Stomach (tissue), 9 donors: ENCODE measurements around the gene DUSP6. TPM values are rescaled to one million over a fixed set of nuclear protein-coding genes. Genes with fewer than 3 reads are reported as not detected.

Source experiments
- DNase-seq, 2 donors: peaks; one replicate each; pipeline versions ENCODE4 v3.0.0 to v3.0.0-alpha.2; 2013 to 2019
- H3K27ac ChIP-seq, 5 donors: fragments of 200-600 bp in 4 of 5; sonication (generic) in 4 of 5; one replicate each; pipeline ENCODE4 v1.5.1; 2013 to 2019; ENCODE audit warnings: mild to moderate bottlenecking in 1 of 5, moderate library complexity in 1 of 5
- H3K27me3 ChIP-seq, 3 donors: fragments of 200-600 bp; sonication (generic); one replicate each; pipeline ENCODE4 v1.5.1; 2017 to 2019; ENCODE audit warnings: mixed run types in 1 of 3
- H3K36me3 ChIP-seq, 4 donors: fragments of 200-600 bp; sonication (generic); 1 replicate in 3 of 4; 2 replicates in 1 of 4; pipeline ENCODE4 v1.5.1; 2016 to 2019
- H3K4me1 ChIP-seq, 4 donors: fragments of 200-600 bp; sonication (generic); one replicate each; pipeline ENCODE4 v1.5.1; 2016 to 2019
- H3K4me3 ChIP-seq, 4 donors: fragments of 200-600 bp; sonication (generic) in 3 of 4; one replicate each; pipeline ENCODE4 v1.5.1; 2016 to 2019; ENCODE audit warnings: mild to moderate bottlenecking in 1 of 4
- H3K9me3 ChIP-seq, 4 donors: fragments of 200-600 bp; sonication (generic); one replicate each; pipeline ENCODE4 v1.5.1; 2016 to 2019
- CTCF ChIP-seq, 7 experiments: fragments of 450-650 bp in 4 of 7; fragments of 200-600 bp in 3 of 7; sonication (generic) in 3 of 7; IDR thresholded peaks; one replicate each; pipeline ENCODE4 v1.5.1; 2016 to 2019; ENCODE audit warnings: antibody characterized with exemption in 7 of 7, control low read depth in 2 of 7, mild to moderate bottlenecking in 1 of 7
- EP300 ChIP-seq: sonication (generic); formaldehyde crosslinking; IDR thresholded peaks from one replicate; pipeline ENCODE4 v1.6.1; 2017; ENCODE audit warnings: antibody characterized with exemption
- POLR2A ChIP-seq, 4 donors: fragments of 450-650 bp; IDR thresholded peaks; one replicate each; pipeline ENCODE4 v1.6.1; 2016; ENCODE audit warnings: antibody characterized with exemption in 4 of 4, control low read depth in 2 of 4, mild to moderate bottlenecking in 1 of 4, moderate library complexity in 1 of 4
- POLR2AphosphoS5 ChIP-seq, 3 donors: sonication (generic); formaldehyde crosslinking; IDR thresholded peaks; one replicate each; pipeline ENCODE4 v1.6.1; 2016; ENCODE audit warnings: antibody characterized with exemption in 3 of 3
- WGBS, 5 donors: extraction: QIAGEN DNeasy Blood & Tissue Kit in 3 of 5; methylation state at CpG; one replicate each; pipeline versions ENCODE4 v1.1.5 to v1.1.7; 2013 to 2018; 5-methylcytosine and 5-hydroxymethylcytosine counted together
- intact Hi-C: fragments of 100-400 bp; cut with DNase I; formaldehyde crosslinking; loops from one replicate; pipeline ENCODE4 v1.15.1; 2023; ENCODE audit warnings: low total_unique reads
- polyA plus RNA-seq, 3 donors: library from polyadenylated mRNA; stranded (reverse); fragments of 200-250 nt; gene quantifications; one replicate each; pipeline ENCODE4 v1.2.3, GENCODE V29; 2013
- total RNA-seq, 5 donors: library from RNA; depleted of rRNA; stranded (reverse); fragments of >200 nt; gene quantifications; one replicate each; pipeline versions ENCODE4 v1.1.0 to v1.2.3, GENCODE V29; 2014 to 2016
- donor health status: healthy with polysubstance abuse.
- donor health status: Bipolar disorder and iron deficiency.
- donor health status: healthy.

DUSP6 gene
- total and polyA plus RNA-seq, 8 donors = 11.3 to 105 (median 27.6) TPM

GRCh38 chr12:89363582-89363981 is 11.3 kb upstream of the DUSP6 start:
- Histone ChIP-seq H3K4me1 (peaks cover 0 to 8% (median 0%) of the 10 kb centered on the region in 4 donors), H3K9me3 (no peaks in the 10 kb centered on the region), H3K27ac (no peak overlapping the region), H3K27me3 (no peaks in the 10 kb centered on the region), H3K4me3 (no peak overlapping the region), H3K36me3 (peaks cover 0 to 7% (median 2%) of the 10 kb centered on the region in 4 donors)
- DNase-seq = no peak
- TF ChIP-seq EP300 (no peak), POLR2A (IDR thresholded peaks at IDR 0.05) (no peak), CTCF (IDR thresholded peaks at IDR 0.05) (no peak), POLR2AphosphoS5 (IDR thresholded peaks at IDR 0.05) (no peak)
- intact Hi-C loops = loop anchor here (10.0 kb wide), 1 partner anchor 91 kb away; no protein-coding TSS in a partner anchor

DNA sequence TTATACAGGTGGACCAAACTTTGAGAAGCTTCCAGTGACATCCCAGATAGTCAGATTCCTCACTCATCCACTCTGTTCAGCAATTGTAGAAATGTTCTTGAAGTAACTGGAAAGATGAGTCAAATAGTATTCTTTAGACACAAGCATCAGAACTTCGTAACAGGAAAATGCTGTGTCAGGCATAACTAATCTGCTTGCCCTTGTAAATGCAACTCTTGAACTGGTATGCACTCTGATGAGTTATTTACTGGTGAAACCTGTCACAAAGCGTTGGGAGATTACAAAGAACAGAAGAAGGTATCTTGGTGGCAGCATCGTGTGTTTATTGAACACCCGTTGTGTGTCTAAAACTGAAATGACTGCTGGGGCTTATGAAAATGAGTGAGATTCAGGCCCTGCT is 10.8 kb upstream of the DUSP6 start:
- no peaks in the 10 kb centered on the region for H3K27me3 ChIP-seq
- no peaks in the 10 kb centered on the region for H3K9me3 ChIP-seq
- H3K4me1 ChIP-seq = peaks cover 0 to 8% (median 0%) of the 10 kb centered on the region in 4 donors
- DNase-seq = no peak
- no peak overlapping the region for H3K4me3 ChIP-seq
- H3K27ac ChIP-seq = no peak overlapping the region
- TF ChIP-seq POLR2A (IDR thresholded peaks at IDR 0.05) = no peak
- TF ChIP-seq POLR2AphosphoS5 (IDR thresholded peaks at IDR 0.05) = no peak
- TF ChIP-seq EP300 = no peak
- TF ChIP-seq CTCF (IDR thresholded peaks at IDR 0.05) = no peak
- peaks cover 0 to 7% (median 2%) of the 10 kb centered on the region in 4 donors for H3K36me3 ChIP-seq
- WGBS, 5 donors = 79 to 85% (median 81%) methylated on average over 4 of the region's 4 CpGs
- intact Hi-C loops = loop anchor here (10.0 kb wide), 1 partner anchor 92 kb away; no protein-coding TSS in a partner anchor

- Histone ChIP-seq H3K9me3 (no peaks in the 10 kb centered on the region), H3K4me1 (peaks cover 10 to 37% (median 16%) of the 10 kb centered on the region in 4 donors), H3K27ac (no peak overlapping the region), H3K36me3 (peaks cover 0 to 7% (median 2%) of the 10 kb centered on the region in 4 donors), H3K4me3 (no peak overlapping the region), H3K27me3 (no peaks in the 10 kb centered on the region)
- 88 to 99% (median 94%) methylated on average over 3 of the region's 3 CpGs for whole genome bisulfite sequencing, 5 donors
- DNase-seq = no peak
- intact Hi-C loops = loop anchor here (10.0 kb wide), 1 partner anchor 95 kb away; no protein-coding TSS in a partner anchor
- TF ChIP-seq CTCF (IDR thresholded peaks at IDR 0.05) (no peak), POLR2AphosphoS5 (IDR thresholded peaks at IDR 0.05) (no peak), EP300 (no peak)
Measured at GRCh38 chr12:89359615-89360014, 7.3 kb upstream of the DUSP6 start.

- intact Hi-C loops = no loop called here
- H3K27me3 ChIP-seq = no peaks in the 10 kb centered on the region
- no peak overlapping the region for H3K27ac ChIP-seq
- peaks cover 10 to 39% (median 18%) of the 10 kb centered on the region in 4 donors for H3K4me1 ChIP-seq
- no peak for TF ChIP-seq POLR2AphosphoS5 (IDR thresholded peaks at IDR 0.05)
- no peak for TF ChIP-seq CTCF (IDR thresholded peaks at IDR 0.05)
- TF ChIP-seq POLR2A (IDR thresholded peaks at IDR 0.05) = no peak
- no peak for TF ChIP-seq EP300
- DNase-seq = no peak
- H3K36me3 ChIP-seq = peaks cover 0 to 7% (median 2%) of the 10 kb centered on the region in 4 donors
- H3K4me3 ChIP-seq = no peak overlapping the region
- H3K9me3 ChIP-seq = no peaks in the 10 kb centered on the region
Measured at GRCh38 chr12:89358805-89359204, 6.5 kb upstream of the DUSP6 start.
